Thoracic aorta (tissue), 2 donors: ENCODE data around the gene WARS2. TPM values are rescaled to one million over a fixed set of nuclear protein-coding genes. Genes with fewer than 3 reads are reported as not detected.
A peak's percentile ranks its signal among the peaks of the same experiment; 100 is the strongest.

Source experiments
- ATAC-seq: fragments of 150-250 bp; one replicate; pipeline ENCODE4 v1.8.0; 2017; ENCODE audit warnings: low read depth; ENCODE audit not compliant: insufficient number of reproducible peaks, low FRiP score
- DNase-seq: peaks from one replicate; pipeline ENCODE4 v3.0.0-alpha.2; 2020; ENCODE audit warnings: low spot score
- H3K27ac ChIP-seq, 2 donors: fragments of 200-600 bp; sonication (generic); 1 replicate in 1 of 2; 2 replicates in 1 of 2; pipeline ENCODE4 v1.5.1; 2016; ENCODE audit warnings: mild to moderate bottlenecking in 2 of 2, moderate library complexity in 2 of 2
- H3K27me3 ChIP-seq: fragments of 200-600 bp; sonication (generic); replicated peaks from 2 replicates; pipeline ENCODE4 v1.6.0; 2016; ENCODE audit warnings: mild to moderate bottlenecking; ENCODE audit not compliant: insufficient read depth
- H3K36me3 ChIP-seq: fragments of 200-600 bp; sonication (generic); one replicate; pipeline ENCODE4 v1.5.1; 2016
- H3K4me1 ChIP-seq, 2 donors: fragments of 200-600 bp; sonication (generic); 1 replicate in 1 of 2; 2 replicates in 1 of 2; pipeline versions ENCODE4 v1.5.1 to v1.6.0; 2016; ENCODE audit warnings: low read depth in 2 of 2, mild to moderate bottlenecking in 1 of 2; ENCODE audit not compliant: control insufficient read depth in 1 of 2
- H3K4me3 ChIP-seq: fragments of 200-600 bp; sonication (generic); 2 replicates; pipeline ENCODE4 v1.5.1; 2016; ENCODE audit warnings: mild to moderate bottlenecking
- H3K9me3 ChIP-seq: fragments of 200-600 bp; sonication (generic); 2 replicates; pipeline ENCODE4 v1.5.1; 2016
- CTCF ChIP-seq: fragments of 200-600 bp; sonication (generic); IDR thresholded peaks from one replicate; pipeline ENCODE4 v1.5.1; 2019; ENCODE audit warnings: antibody characterized with exemption
- total RNA-seq, 2 donors: library from RNA; depleted of rRNA; stranded (reverse); fragments of >200 nt; gene quantifications; one replicate each; pipeline versions ENCODE4 v1.1.0 to v1.2.3, GENCODE V29; 2016

Gene WARS2
- total RNA-seq, 2 donors from 2014 or later: 11.1 to 13.8 TPM

GRCh38 chr1:118988186-118989005 is 152.1 kb downstream of the WARS2 start, which contains the start of gene TBX15:
Gene TBX15, minus strand, starts transcription at chr1:118988343. Its CDS starts 548 bp downstream, at chr1:118987795.
- TF ChIP-seq CTCF: no peak
- Histone ChIP-seq H3K27ac (no peak within 1 kb of the TSS), H3K4me3 (peak within 1 kb of the TSS; percentile 72), H3K4me1 (peaks cover 15 to 34% of the 10 kb centered on the region in 2 donors), H3K27me3 (peaks cover 35% of the 10 kb centered on the region), H3K9me3 (no peaks in the 10 kb centered on the region), H3K36me3 (no peaks in the 10 kb centered on the region)
- ATAC-seq: no peak
- DNase-seq: no peak

GRCh38 chr1:118987468-118988185 is 152.8 kb downstream of the WARS2 start:
- Histone ChIP-seq H3K27ac (no peak overlapping the region), H3K9me3 (no peaks in the 10 kb centered on the region), H3K4me3 (peak overlapping the region; percentile 72), H3K27me3 (peaks cover 32% of the 10 kb centered on the region), H3K4me1 (peaks cover 15 to 34% of the 10 kb centered on the region in 2 donors), H3K36me3 (no peaks in the 10 kb centered on the region)
- DNase-seq (no peak), ATAC-seq (no peak)
- TF ChIP-seq CTCF: no peak

GRCh38 chr1:118986555-118987467 is 153.6 kb downstream of the WARS2 start:
- Histone ChIP-seq H3K27me3 (peaks cover 28% of the 10 kb centered on the region), H3K36me3 (no peaks in the 10 kb centered on the region), H3K4me3 (peak overlapping the region; percentile 72), H3K9me3 (no peaks in the 10 kb centered on the region), H3K4me1 (peaks cover 15 to 34% of the 10 kb centered on the region in 2 donors), H3K27ac (no peak overlapping the region)
- DNase-seq: no peak
- no peak for TF ChIP-seq CTCF
- no peak for ATAC-seq

- Histone ChIP-seq H3K36me3 (no peaks in the 10 kb centered on the region), H3K27me3 (peaks cover 33% of the 10 kb centered on the region), H3K9me3 (no peaks in the 10 kb centered on the region), H3K4me3 (peak overlapping the region; percentile 54), H3K27ac (no peak overlapping the region), H3K4me1 (peaks cover 15 to 34% of the 10 kb centered on the region in 2 donors)
- no peak for TF ChIP-seq CTCF
- DNase-seq (no peak), ATAC-seq (no peak)
Measured at GRCh38 chr1:118985640-118986554, 154.6 kb downstream of the WARS2 start.
